ENCODE data around the gene LARGE1. TPM values are rescaled to one million over a fixed set of nuclear protein-coding genes. Genes with fewer than 3 reads are reported as not detected.

Gene LARGE1
- total and polyA plus RNA-seq, 2 of the 13 experiments (the other 11 are each of a cell fraction or from before 2014, with no cell fraction given): 8.4 to 11.0 TPM

- TF ChIP-seq FOXO4 (CRISPR knock-in tag; conservative IDR thresholded peaks at IDR 0.05): no peak
- no peak for TF ChIP-seq ZMAT3 (CRISPR knock-in tag; conservative IDR thresholded peaks at IDR 0.05)
- TF ChIP-seq THAP9 (CRISPR knock-in tag; IDR thresholded peaks at IDR 0.05; ENCODE audit: borderline replicate concordance): no peak
Observed at GRCh38 chr22:33518405-33518804, 401.9 kb downstream of the LARGE1 start (continued).

GRCh38 chr22:33515795-33516194, 404.5 kb downstream of the LARGE1 start:
- in situ Hi-C loops (cut with HindIII; ENCODE audit: extremely low pct_ligation_motif_present, low pct_unique_long_range_greater_than_20kb): loop anchor here (5.0 to 25.0 kb wide), 3 partner anchors 62 to 397 kb away; partner anchors contain the start of gene LARGE1
- ChIA-PET POLR2A (interaction anchor here (8.1 kb wide), 1 partner anchor 25 kb away, joined by 68 read pairs; no protein-coding TSS in a partner anchor), CTCF (ENCODE audit: low intra/inter-chr PET ratio, low total read pairs) (interaction anchor here (1.7 kb wide), 1 partner anchor 63 kb away, joined by 5 read pairs; no protein-coding TSS in a partner anchor)
- BruUV-seq (replicated peaks): no TSS peak
- Histone ChIP-seq H3K9me3 (ENCODE audit: low read length) (no peaks in the 10 kb centered on the region), H3K4me3 (replicated peaks in 1 of 3; ENCODE audit: insufficient read depth in 1 of 3, low read depth in 2 of 3, low read length in 3 of 3) (no peak overlapping the region), H3K27me3 (ENCODE audit: control insufficient read depth in 1 of 2, insufficient read depth in 2 of 2, low read length in 2 of 2) (no peaks in the 10 kb centered on the region), H3K4me1 (ENCODE audit: insufficient read depth, low read length) (peaks cover 90% of the 10 kb centered on the region), H3K36me3 (replicated peaks in 1 of 2; ENCODE audit: control insufficient read depth in 1 of 2, insufficient read depth in 2 of 2, low read length in 2 of 2) (no peaks in the 10 kb centered on the region), H4K20me1 (ENCODE audit: insufficient read depth, low read length) (no peaks in the 10 kb centered on the region), H3K9ac (ENCODE audit: insufficient read depth, low read depth, low read length) (no peak overlapping the region), H2AFZ (ENCODE audit: low read length) (no peak overlapping the region), H3K4me2 (ENCODE audit: low read depth, low read length) (peak overlapping the region; percentile 53), H3K27ac (ENCODE audit: extremely low read length, insufficient read depth, low read length) (peak overlapping the region; percentile 56), H3K79me2 (ENCODE audit: insufficient read depth, low read length) (no peaks in the 10 kb centered on the region)
- DNase-seq (ENCODE audit: low spot score) (peak; percentile 53), ATAC-seq (peak; percentile 58), FAIRE-seq (no peak)
- intact Hi-C loops (cut with micrococcal nuclease; ENCODE audit: unreplicated experiment): loop anchor here (10.0 kb wide), 1 partner anchor 399 kb away; no protein-coding TSS in a partner anchor
- whole genome bisulfite sequencing (ENCODE audit: low lambda C conversion rate): 39% methylated on average over 8 of the region's 8 CpGs
- TF ChIP-seq PRMT3 (CRISPR knock-in tag; IDR thresholded peaks at IDR 0.05; ENCODE audit: borderline replicate concordance, low read depth) (no peak), ZNF383 (CRISPR knock-in tag; IDR thresholded peaks at IDR 0.05; ENCODE audit: borderline replicate concordance) (no peak), RFX1 (IDR thresholded peaks at IDR 0.05) (no peak), ZNF558 (CRISPR knock-in tag; IDR thresholded peaks at IDR 0.05; ENCODE audit: borderline replicate concordance) (no peak), ZSCAN20 (CRISPR knock-in tag; IDR thresholded peaks at IDR 0.05; ENCODE audit: borderline replicate concordance) (no peak), ETV5 (CRISPR knock-in tag; IDR thresholded peaks at IDR 0.05; ENCODE audit: borderline replicate concordance) (no peak), ZNF24 (IDR thresholded peaks at IDR 0.05) (no peak), ZFP90 (CRISPR knock-in tag; IDR thresholded peaks at IDR 0.05; ENCODE audit: borderline replicate concordance) (no peak), FOXO4 (CRISPR knock-in tag; conservative IDR thresholded peaks at IDR 0.05) (no peak), STAT5B (CRISPR knock-in tag; IDR thresholded peaks at IDR 0.05) (no peak), KMT2A (CRISPR knock-in tag; IDR thresholded peaks at IDR 0.05) (no peak), ETS1 (CRISPR knock-in tag; IDR thresholded peaks at IDR 0.05) (no peak), ZSCAN22 (CRISPR knock-in tag; IDR thresholded peaks at IDR 0.05) (peak; percentile 94), KLF6 (CRISPR knock-in tag; IDR thresholded peaks at IDR 0.05) (no peak), ZNF296 (CRISPR knock-in tag; conservative IDR thresholded peaks at IDR 0.05) (no peak)
